HG03457 (cell line): Measurements from ENCODE around the gene MCRIP2.

Source experiments
- ATAC-seq: cut with Tn5 transposase; IDR thresholded peaks from one replicate; pipeline ENCODE4 v1.9.1; 2021; ENCODE audit warnings: moderate number of reproducible peaks; ENCODE audit not compliant: unreplicated experiment

MCRIP2 gene

DNA sequence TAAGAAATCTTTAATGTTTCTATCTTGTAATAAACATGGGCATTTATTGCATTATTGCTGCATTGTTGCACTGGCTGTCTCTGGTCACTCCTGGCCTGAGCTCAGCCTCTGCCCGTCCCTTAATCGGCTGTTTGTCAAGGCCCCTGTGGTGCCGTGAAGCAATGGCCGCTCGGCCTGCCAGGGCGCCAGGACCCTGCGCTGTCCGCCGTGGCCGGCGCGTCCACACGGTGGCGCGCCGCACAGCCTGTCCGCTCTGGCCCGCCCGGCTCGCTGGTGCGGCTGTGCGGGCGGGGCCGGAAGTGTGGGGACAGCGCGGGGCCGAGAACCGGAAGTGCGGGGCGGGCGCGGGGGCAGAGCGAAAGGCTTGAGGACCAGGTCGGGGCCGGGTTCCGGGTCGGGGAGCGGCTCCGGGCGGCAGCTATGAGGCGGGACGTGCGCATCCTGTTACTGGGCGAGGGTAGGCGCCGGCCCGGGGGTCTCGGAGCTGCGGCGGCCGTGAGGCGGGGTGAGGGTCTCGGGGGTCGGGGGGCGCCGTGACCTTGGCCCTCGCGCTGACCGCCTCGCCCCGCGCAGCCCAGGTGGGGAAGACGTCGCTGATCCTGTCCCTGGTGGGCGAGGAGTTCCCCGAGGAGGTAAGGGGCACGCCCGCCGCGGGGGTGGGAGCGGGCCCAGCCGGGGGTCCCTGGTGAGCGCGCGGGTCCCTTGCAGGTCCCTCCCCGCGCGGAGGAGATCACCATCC is 26.3 kb downstream of the MCRIP2 start, which contains the start of gene RHOT2:
Gene RHOT2 (plus strand): TSS at position 353 of the 739 bp plus-strand sequence. CDS start 68 bp downstream, at position 421.
- peak; percentile 66 for ATAC-seq

GRCh38 chr16:668519-669171 is 27.0 kb downstream of the MCRIP2 start:
- ATAC-seq: no peak

- no peak for ATAC-seq
Measured at GRCh38 chr16:669666-670065, 28.0 kb downstream of the MCRIP2 start.

DNA sequence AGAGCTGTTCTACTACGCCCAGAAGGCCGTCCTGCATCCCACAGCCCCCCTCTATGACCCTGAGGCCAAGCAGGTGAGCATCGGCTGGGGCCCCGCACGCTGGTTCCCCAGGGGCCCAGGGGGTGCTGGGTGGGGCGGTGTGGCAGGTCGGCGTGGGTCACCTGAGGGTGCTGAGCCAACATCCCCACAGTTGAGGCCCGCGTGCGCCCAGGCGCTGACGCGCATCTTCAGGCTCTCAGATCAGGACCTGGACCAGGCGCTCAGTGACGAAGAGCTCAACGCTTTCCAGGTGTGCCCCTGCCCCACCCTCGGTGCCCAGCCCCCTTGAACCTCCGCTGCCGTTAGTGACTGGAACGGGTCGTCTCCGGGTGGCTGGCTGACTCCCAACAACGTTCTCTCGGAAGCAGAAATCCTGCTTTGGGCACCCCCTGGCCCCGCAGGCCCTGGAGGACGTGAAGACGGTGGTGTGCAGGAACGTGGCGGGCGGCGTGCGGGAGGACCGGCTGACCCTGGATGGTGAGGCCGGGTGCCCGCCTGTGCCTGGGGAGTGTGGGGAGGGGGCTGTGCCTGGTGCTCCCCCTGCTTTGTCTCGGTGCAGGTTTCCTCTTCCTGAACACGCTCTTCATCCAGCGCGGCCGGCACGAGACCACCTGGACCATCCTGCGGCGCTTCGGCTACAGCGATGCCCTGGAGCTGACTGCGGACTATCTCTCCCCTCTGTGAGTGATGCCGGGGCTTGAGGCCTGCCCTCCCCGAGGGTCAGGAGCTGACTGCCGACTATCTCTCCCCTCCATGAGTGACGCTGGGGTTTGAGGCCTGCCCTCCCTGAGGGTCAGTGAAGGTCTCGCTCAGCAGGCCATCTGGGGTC is 29.1 kb downstream of the MCRIP2 start:
- no peak for ATAC-seq

- ATAC-seq: no peak
Measured at GRCh38 chr16:671353-672131, 29.9 kb downstream of the MCRIP2 start.

DNA sequence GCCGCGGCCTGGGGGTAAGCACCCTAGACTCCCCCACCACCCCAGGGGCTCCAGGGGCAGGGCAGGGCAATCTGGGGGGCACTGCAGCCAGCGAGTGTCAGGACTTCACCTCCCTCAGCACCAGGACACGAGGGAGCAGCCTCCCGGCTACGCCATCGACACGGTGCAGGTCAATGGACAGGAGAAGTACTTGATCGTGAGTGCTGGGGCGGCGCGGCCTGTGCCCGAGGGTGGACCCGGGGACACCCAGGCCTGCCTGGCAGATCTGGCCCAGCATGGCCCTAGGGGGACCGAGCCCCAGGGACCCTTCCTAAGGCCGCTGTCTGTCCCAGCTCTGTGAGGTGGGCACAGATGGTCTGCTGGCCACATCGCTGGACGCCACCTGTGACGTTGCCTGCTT is 30.7 kb downstream of the MCRIP2 start:
- ATAC-seq: no peak

- no peak for ATAC-seq
Measured at GRCh38 chr16:672851-673250, 31.2 kb downstream of the MCRIP2 start.

DNA sequence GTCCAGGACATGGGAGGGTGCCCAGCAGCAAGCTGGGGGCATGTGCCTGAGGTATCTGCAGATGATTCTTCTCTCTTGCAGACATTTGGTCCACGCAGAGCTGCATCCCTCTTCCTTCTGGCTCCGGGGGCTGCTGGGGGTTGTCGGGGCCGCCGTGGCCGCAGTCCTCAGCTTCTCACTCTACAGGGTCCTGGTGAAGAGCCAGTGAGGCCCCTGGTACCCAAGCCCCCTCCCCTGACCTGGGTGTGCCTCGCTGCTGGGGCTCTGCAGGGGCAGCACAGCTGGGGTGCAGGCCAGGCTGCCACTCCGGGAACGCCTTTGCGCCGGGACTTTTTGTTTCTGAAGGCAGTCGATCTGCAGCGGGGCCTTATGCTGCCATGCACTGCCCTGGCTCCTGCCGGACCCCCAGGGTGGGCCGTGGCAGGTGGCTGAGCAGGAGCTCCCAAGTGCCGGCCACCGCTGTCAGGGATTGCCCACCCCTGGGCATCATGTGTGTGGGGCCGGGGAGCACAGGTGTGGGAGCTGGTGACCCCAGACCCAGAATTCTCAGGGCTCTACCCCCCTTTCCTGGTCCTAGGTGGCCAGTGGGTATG is 31.9 kb downstream of the MCRIP2 start:
- no peak for ATAC-seq

DNA sequence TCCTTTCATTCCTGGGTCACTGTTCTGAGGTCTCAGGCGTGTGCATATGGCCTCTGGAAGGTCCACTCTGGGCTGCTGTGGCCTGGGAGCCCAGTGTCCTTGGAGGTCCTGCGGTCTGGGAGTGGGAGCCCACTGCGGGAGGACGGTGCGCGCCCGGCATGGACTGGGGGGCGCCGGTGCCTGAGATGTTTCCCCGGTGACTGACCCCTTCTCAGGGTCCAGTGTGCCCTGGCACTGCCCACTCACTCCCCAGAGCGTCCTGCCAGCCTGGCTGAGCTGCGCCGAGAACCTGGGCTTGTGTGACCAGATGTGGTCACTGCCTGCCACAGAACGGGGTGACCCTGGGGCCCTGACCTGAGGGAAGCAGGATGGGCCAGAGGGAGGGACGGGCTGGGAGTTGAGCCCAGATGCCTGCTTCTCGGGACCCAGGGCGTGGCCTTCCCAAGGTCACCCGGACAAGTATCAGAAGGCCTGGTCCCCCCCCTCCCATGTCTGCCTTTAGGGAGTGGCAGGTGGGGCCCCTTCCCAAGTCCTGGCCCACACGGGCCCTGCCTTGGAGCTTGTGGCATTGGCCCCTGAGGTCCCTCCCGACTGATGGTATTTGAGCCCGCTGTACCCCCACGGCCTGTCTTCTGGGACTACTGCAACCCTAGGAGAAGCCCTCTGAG is 32.7 kb downstream of the MCRIP2 start:
- no peak for ATAC-seq

- ATAC-seq: no peak
Measured at GRCh38 chr16:674968-675883, 33.6 kb downstream of the MCRIP2 start, which contains the start of gene RHBDL1. TSS of gene RHBDL1 (plus strand) at chr16:675671. CDS start at chr16:675791, 120 bp downstream.

DNA sequence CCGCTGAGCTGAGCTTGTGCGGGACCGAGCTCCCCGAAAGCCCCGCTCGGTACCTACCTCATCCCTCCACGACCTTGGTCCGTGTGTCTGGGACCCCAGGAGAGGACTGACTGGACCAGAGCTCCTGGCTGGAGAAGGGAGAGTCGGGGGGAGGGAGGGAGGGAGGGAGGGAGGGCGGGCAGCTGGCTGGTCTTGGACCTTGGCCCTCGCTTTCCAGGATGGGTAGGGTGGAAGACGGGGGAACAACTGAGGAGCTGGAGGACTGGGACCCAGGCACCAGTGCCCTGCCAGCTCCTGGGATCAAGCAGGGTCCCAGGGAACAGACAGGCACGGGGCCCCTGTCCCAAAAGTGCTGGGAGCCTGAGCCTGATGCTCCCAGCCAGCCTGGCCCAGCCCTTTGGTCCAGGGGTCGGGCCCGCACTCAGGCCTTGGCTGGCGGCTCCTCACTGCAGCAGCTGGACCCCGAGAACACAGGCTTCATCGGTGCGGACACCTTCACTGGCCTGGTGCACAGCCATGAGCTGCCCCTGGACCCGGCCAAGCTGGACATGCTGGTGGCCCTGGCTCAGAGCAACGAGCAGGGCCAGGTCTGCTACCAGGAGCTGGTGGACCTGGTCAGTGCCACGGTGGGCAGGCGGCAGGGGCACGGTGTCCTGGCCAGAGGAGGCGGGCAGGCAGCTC is 34.4 kb downstream of the MCRIP2 start:
- ATAC-seq: no peak

- ATAC-seq: no peak
Measured at GRCh38 chr16:676565-676902, 34.9 kb downstream of the MCRIP2 start.

- no peak for ATAC-seq
Measured at GRCh38 chr16:676913-677312, 35.3 kb downstream of the MCRIP2 start.

DNA sequence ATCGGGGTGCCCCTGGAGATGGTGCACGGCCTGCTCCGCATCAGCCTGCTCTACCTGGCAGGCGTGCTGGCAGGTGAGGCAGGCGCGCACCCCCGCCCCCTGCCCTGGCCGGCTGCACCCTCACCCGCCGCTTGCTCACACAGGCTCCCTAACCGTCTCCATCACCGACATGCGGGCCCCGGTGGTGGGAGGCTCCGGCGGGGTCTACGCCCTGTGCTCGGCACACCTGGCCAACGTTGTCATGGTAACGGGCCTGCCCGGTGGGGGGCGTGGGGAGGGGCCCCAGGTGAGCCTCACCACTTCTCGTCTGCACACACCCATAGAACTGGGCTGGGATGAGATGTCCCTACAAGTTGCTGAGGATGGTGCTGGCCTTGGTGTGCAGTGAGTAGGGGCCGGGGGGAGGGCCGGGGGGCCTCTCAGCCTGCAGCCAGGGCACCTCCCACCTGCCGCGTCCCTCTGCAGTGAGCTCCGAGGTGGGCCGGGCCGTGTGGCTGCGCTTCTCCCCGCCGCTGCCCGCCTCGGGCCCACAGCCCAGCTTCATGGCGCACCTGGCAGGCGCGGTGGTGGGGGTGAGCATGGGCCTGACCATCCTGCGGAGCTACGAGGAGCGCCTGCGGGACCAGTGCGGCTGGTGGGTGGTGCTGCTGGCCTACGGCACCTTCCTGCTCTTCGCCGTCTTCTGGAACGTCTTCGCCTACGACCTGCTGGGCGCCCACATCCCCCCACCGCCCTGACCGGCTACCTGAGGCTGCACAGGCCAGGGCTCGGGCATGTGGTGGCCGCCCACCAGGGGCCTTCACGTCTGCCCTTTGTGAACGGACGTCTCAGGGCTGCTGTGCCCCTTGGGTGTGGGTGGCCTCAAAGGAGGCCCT is 35.9 kb downstream of the MCRIP2 start:
- no peak for ATAC-seq

DNA sequence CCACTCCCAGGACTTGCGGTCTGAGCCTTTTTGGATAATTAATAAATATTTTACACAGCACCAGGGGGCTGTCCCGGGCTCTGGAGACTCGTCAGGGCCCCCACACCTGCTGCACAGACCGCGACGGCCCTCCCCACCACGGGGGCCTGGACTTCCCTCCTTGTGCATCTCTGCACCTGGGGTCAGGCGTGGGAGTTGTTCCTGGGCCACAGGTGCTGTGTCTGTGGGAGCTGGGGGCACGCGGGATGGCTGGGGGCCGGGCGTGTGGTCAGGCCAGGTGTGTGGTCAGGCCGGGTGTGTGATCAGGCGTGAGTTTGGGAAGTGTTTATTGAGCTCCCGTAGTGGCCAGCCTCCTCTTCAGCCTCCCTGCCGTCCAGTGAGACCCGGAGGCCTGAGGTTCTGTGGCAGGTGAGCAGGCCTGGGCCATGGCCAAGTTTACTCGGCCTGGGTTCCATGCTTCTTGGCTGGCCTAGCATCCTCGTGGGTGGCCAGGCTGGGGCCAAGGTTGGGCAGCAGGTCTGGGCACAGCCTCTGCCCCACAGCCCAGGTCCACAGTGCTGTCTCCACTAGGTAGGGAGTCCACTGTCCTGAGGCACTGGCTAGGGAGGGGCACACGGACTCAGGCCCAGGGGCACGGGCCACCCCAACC is 36.7 kb downstream of the MCRIP2 start:
- no peak for ATAC-seq

DNA sequence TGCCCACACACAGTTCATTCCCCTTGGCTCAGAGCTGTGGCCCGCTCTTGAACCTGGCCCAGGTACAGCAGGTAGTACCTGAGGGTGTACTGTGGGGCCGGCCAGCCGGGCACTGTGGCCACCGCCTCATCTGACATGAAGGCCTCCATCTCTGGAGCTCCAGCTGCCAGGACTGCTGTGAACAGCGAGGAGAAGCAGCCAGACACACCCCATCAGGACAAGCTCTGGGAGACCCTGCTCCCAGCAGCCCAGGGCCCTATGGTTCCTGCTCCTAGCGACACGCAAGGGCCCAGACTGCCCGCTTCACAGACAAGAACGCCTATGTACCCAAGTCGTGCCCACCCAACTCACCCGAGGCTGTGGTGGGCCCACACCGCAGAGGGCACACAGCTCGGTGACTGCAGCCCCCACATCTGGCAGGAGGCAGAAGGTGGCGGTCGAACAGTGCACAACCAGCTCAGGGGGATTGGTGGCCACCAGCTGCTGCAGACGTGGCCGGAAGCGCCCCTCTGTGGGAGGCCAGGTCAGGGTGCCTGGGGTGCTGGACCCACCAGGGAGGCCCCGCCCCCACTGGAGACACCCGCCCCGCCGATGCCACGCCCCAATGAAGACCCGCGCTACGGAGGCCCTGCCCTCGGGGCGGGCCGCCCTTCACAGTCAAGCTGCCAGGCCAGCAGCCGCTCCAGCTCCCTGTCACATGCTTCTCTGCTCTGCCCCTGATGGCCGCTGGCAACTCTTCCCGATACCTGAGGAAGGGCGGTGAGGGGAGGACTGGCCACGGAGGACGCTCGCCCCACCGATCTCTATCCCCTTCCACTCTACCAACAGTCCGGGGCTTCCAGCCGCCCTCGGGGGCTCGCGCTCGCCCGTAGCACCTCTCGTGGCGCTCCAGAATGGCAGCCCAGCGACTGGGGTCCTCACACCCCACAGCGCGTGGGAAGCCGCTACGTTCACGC is 37.5 kb downstream of the MCRIP2 start:
- no peak for ATAC-seq
